ENCODE results near the gene PRKCB.
"Not testable (repeated sequence)": the region's sequence is repeated elsewhere in the genome, so short reads cannot be mapped to it uniquely, and the experiment has no call there.

Gene PRKCB

DNA sequence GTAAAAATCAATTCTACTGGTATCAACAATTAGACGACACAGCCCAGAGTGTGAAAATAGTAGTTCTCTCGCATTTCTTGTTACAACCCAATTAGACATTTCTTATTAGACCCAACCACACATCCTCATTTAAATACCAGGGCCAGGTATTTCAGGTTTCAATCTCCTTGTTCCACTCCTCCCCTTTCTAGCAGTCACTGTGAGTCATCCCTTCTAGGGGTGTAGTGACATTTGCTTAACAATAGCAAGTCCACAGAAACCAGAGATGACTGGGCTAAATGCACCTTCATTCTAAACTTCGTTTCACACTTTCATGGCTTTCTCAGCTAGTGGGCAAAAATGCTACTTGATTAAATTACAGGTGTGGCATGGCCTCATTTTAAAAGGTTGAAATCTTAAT lies 303.5 kb downstream of the PRKCB start:
- Histone ChIP-seq H4K20me1 (no peaks in the 10 kb centered on the region), H3K4me2 (no peak overlapping the region), H3K9me3 (peaks cover 10% of the 10 kb centered on the region; the same call in 1 of the 2 replicates), H3K9ac (no peak overlapping the region), H3K27ac (no peak overlapping the region), H3K27me3 (no peaks in the 10 kb centered on the region), H3K36me3 (no peaks in the 10 kb centered on the region), H3K4me3 (no peak overlapping the region), H3K4me1 (no peaks in the 10 kb centered on the region)
- no peak for TF ChIP-seq Cebpa-rat (IDR thresholded peaks at IDR 0.05)

DNA sequence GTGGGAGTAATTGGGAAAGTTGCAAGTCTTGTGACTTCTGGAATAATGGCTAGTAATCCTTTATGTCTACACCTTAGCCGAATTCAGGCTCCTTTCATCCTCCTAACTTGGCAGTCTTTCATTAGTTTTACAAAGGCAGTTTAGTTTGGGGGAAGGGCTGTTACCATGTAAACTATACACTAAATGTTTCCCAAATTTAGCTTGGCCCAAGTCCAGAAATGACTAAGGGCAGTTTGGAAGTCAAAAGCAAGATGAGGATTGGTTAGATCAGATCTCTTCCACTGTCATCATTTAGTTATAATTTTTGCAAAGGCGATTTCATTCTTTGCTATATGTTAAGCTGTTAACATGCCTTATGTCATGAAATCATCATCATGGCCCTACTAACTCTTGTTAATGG lies 304.9 kb downstream of the PRKCB start:
- Histone ChIP-seq H3K27me3 (no peaks in the 10 kb centered on the region), H3K4me2 (no peak overlapping the region), H3K4me1 (no peaks in the 10 kb centered on the region), H3K36me3 (no peaks in the 10 kb centered on the region), H3K27ac (no peak overlapping the region), H3K4me3 (no peak overlapping the region), H3K9me3 (peaks cover 10% of the 10 kb centered on the region; the same call in 1 of the 2 replicates), H4K20me1 (no peaks in the 10 kb centered on the region), H3K9ac (no peak overlapping the region)
- TF ChIP-seq Cebpa-rat (IDR thresholded peaks at IDR 0.05): no peak

DNA sequence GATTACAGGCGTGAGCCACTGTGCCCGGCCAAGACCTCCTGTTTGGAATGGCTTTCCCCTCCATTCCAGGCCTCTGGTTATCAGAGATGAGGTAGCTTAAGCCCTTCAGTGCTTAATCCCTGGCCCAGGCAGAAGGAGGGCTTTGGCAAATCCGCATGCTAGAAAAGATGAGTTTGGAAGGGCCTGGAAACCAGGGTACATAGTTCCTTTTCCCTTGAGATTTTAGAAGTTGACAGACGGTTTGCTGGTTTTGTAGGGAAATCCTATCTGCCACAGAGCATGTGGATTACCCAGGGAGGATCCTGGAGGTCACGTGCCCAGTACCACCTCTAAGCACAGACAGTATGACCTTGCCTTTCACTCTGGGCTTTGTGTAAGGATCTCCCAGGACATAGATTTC lies 305.7 kb downstream of the PRKCB start:
- TF ChIP-seq Cebpa-rat (IDR thresholded peaks at IDR 0.05): no peak
- H3K4me2 ChIP-seq: no peak overlapping the region
- H3K27ac ChIP-seq: no peak overlapping the region
- H3K9me3 ChIP-seq: peaks cover 10% of the 10 kb centered on the region; the same call in 1 of the 2 replicates
- no peaks in the 10 kb centered on the region for H3K4me1 ChIP-seq
- H3K4me3 ChIP-seq: no peak overlapping the region
- H3K9ac ChIP-seq: no peak overlapping the region
- no peaks in the 10 kb centered on the region for H4K20me1 ChIP-seq
- no peaks in the 10 kb centered on the region for H3K27me3 ChIP-seq
- no peaks in the 10 kb centered on the region for H3K36me3 ChIP-seq

DNA sequence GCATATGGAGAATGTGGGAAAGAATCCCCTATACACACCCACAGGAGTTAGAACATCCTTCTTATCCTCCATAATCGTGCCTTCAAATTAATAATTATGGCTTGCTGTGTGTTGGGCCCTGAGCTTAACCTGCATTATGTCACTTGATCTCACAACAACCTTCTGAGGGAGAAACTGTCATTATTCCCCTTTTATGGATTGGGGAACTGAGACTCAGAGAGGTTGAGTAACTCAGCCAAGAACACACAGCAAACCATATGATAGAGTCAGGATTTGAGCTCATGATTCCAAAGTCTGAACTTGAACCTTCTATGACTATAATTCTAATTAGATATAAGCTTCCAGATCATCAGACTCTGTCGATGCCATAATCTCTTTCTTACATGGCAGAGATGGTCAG lies 306.1 kb downstream of the PRKCB start:
- no peak overlapping the region for H3K27ac ChIP-seq
- no peaks in the 10 kb centered on the region for H4K20me1 ChIP-seq
- TF ChIP-seq Cebpa-rat (IDR thresholded peaks at IDR 0.05): no peak
- no peaks in the 10 kb centered on the region for H3K4me1 ChIP-seq
- H3K4me3 ChIP-seq: no peak overlapping the region
- no peak overlapping the region for H3K9ac ChIP-seq
- H3K27me3 ChIP-seq: no peaks in the 10 kb centered on the region
- no peaks in the 10 kb centered on the region for H3K36me3 ChIP-seq
- no peak overlapping the region for H3K4me2 ChIP-seq
- H3K9me3 ChIP-seq: peaks cover 10% of the 10 kb centered on the region; the same call in 1 of the 2 replicates

DNA sequence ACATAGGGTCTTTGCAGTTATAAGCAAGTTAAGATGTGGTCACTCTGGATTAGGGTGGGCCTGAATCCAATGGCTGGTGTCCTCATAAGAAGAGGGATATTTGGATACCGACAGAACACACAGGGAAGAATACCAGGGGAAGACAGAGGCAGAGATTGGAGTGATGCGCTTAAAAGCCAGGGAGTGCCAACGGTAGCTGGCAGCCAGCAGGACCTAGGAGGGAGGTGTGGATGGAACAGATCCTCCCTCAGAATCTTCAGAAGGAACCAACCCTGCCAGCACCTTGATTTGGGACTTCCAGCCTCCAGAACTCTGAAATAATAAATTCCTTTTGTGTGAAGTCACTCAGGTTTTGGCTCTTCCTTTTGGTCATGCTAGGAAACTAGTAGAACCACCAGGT lies 310.1 kb downstream of the PRKCB start:
- no peaks in the 10 kb centered on the region for H3K9me3 ChIP-seq
- H3K4me2 ChIP-seq: no peak overlapping the region
- TF ChIP-seq Cebpa-rat (IDR thresholded peaks at IDR 0.05): no peak

DNA sequence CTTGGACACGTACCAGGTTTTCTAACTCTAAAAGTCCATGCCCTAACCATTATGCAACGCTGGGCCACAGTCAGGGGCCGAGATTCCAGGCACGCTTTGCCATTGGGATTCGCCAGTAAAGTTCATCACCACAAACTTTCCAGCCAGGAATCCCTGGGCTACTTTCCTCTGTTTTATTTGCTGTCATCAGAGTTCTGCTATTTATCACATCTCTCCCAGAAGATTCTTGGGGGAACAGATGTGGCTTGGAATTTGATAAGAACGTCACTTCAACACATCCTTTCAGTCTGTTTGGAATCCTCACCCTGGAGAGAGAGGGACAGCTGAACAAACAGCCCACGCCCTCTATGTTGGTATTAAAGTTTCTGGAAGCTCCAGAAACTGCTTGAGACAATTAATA lies 310.7 kb downstream of the PRKCB start:
- no peaks in the 10 kb centered on the region for H3K36me3 ChIP-seq
- no peak overlapping the region for H3K27ac ChIP-seq
- peaks cover 14% of the 10 kb centered on the region for H3K4me1 ChIP-seq
- H4K20me1 ChIP-seq: no peaks in the 10 kb centered on the region
- no peak overlapping the region for H3K9ac ChIP-seq
- H3K4me3 ChIP-seq: no peak overlapping the region
- no peak overlapping the region for H3K4me2 ChIP-seq
- H3K27me3 ChIP-seq: no peaks in the 10 kb centered on the region
- no peak for TF ChIP-seq Cebpa-rat (IDR thresholded peaks at IDR 0.05)
- no peaks in the 10 kb centered on the region for H3K9me3 ChIP-seq

More for the DNA sequence above, 310.1 kb downstream of the PRKCB start:
- Histone ChIP-seq H3K9ac (no peak overlapping the region), H3K27ac (no peak overlapping the region), H3K27me3 (no peaks in the 10 kb centered on the region), H3K4me3 (no peak overlapping the region), H4K20me1 (no peaks in the 10 kb centered on the region), H3K36me3 (no peaks in the 10 kb centered on the region), H3K4me1 (peaks cover 8% of the 10 kb centered on the region; the same call in 1 of the 2 replicates)

DNA sequence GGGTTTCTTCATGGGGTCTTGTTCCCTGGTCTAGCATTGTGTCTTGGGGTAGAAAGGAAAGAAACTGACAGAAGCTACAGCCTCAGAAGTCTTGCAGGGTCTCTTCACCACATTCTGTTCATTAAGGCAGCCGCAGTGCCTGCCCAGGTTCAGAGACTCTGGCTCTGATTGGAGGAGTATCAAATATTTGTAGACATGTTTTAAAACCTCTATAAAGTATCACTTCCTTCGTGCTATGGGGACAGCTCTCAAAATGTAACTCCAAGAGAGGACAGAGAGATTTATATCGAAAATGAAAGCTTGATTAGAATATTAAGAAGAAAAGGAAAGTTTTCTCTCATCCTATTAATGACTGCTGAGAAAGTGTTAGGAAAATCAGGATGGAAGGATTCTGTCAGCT lies 313.3 kb downstream of the PRKCB start:
- Histone ChIP-seq H3K36me3 (no peaks in the 10 kb centered on the region), H3K9ac (no peak overlapping the region), H4K20me1 (no peaks in the 10 kb centered on the region), H3K9me3 (no peaks in the 10 kb centered on the region), H3K27me3 (no peaks in the 10 kb centered on the region), H3K27ac (no peak overlapping the region), H3K4me1 (peaks cover 30% of the 10 kb centered on the region), H3K4me3 (no peak overlapping the region), H3K4me2 (no peak overlapping the region)
- no peak for TF ChIP-seq Cebpa-rat (IDR thresholded peaks at IDR 0.05)

DNA sequence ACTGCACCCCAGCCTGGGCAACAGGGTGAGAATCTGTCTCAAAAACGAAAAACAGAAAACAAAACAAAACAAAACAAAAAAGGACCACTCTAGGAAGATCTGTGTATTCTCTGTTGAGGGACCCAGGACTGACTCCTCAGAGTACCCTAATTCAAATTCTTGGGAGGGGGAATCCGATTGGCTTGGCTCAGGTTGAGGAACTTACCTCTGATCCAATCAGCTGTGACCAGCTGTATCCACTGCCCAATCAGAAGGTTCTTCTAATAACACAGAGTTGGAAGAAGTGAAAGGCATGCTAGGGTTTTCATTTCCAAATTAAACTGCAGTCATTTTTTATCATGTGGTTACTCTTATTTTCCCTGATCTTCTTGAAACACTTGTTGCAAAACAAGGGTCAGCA lies 314.5 kb downstream of the PRKCB start:
- H3K27me3 ChIP-seq: no peaks in the 10 kb centered on the region
- no peak overlapping the region for H3K9ac ChIP-seq
- no peaks in the 10 kb centered on the region for H3K9me3 ChIP-seq
- no peaks in the 10 kb centered on the region for H3K36me3 ChIP-seq
- no peak for TF ChIP-seq Cebpa-rat (IDR thresholded peaks at IDR 0.05)
- peaks cover 40% of the 10 kb centered on the region for H3K4me1 ChIP-seq
- no peak overlapping the region for H3K27ac ChIP-seq
- no peak overlapping the region for H3K4me3 ChIP-seq
- H4K20me1 ChIP-seq: no peaks in the 10 kb centered on the region
- H3K4me2 ChIP-seq: 0 out of 2 replicates have a peak overlapping the region, but pooled peaks have one; percentile 62

DNA sequence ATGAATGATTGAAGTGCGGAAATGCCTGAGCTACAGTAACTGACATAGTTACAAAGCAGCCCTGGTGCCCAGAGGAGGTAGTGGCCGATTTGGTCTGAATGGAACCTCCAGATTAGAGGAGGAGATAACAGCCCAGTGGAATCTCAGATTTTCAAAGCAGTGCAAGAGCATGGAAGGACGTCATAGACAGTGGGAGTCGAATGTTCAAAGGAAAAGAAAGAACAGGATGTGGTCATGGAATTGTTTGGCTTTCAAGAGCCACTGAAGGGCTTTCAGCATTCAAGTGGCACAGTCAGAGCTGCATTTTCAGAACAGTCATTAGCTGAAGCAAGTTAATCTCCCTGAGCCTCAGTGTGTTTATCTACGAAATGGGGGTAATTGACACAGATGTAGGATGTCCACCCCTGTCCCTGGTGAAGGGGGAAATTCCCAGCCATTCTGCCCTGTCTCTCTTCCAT lies 315.7 kb downstream of the PRKCB start:
- Histone ChIP-seq H3K4me2 (peak overlapping the region; percentile 62), H3K27ac (no peak overlapping the region), H3K4me3 (no peak overlapping the region), H3K27me3 (no peaks in the 10 kb centered on the region), H3K9ac (no peak overlapping the region), H3K4me1 (peaks cover 41% of the 10 kb centered on the region), H4K20me1 (no peaks in the 10 kb centered on the region), H3K9me3 (no peaks in the 10 kb centered on the region), H3K36me3 (no peaks in the 10 kb centered on the region)
- no peak for TF ChIP-seq Cebpa-rat (IDR thresholded peaks at IDR 0.05)

DNA sequence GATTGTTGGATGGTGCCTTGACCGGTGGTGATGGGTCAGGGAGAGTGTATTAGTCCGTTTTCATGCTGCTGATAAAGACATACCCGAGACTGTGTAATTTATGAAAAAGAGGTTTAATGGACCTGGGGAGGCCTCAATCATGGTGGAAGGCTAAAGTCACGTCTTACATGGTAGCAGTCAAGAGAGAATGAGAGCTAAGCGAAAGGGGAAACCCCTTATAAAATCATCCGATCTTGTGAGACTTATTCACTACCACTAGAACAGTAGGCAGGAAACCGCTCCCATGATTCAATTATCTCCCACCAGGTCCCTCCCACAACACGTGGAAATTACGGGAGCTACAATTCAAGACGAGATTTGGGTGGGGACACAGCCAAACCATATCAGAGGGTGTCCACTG lies 316.3 kb downstream of the PRKCB start:
- H3K9me3 ChIP-seq, H3K9ac ChIP-seq, H3K27ac ChIP-seq, H4K20me1 ChIP-seq, H3K27me3 ChIP-seq, H3K4me3 ChIP-seq, H3K36me3 ChIP-seq: not testable (repeated sequence)
- Histone ChIP-seq H3K4me2 (peak overlapping the region; percentile 62), H3K4me1 (peaks cover 41% of the 10 kb centered on the region)

DNA sequence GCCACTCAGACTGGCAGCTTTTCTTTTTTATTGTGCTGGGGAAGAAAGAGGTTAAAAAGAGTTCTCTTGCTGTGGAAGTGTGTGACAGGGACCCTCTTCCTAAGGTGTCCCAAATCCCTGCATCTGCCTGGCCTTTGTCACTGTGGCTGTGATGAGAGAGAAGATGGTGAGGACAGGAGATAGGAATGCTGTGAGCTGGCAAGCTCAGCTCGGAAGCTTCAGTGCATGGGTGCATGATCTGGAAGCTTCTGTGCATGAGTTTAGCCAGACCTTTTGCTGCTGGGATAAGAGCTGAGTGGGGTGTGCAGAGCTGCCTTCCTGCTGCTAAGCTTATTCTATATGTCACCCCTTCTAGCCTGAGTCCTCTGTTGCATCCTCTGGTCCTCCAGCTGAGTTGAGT lies 317.0 kb downstream of the PRKCB start:
- no peaks in the 10 kb centered on the region for H4K20me1 ChIP-seq
- TF ChIP-seq Cebpa-rat (IDR thresholded peaks at IDR 0.05): no peak
- H3K4me1 ChIP-seq: peaks cover 41% of the 10 kb centered on the region
- H3K9ac ChIP-seq: no peak overlapping the region
- no peak overlapping the region for H3K4me3 ChIP-seq
- H3K36me3 ChIP-seq: no peaks in the 10 kb centered on the region
- H3K9me3 ChIP-seq: no peaks in the 10 kb centered on the region
- H3K27ac ChIP-seq: no peak overlapping the region
- H3K4me2 ChIP-seq: peak overlapping the region; percentile 62
- no peaks in the 10 kb centered on the region for H3K27me3 ChIP-seq

Data from BLaER1 (cell line).